ENCODE results near the gene ADGRG6.
"Not testable (repeated sequence)": the region's sequence is repeated elsewhere in the genome, so short reads cannot be mapped to it uniquely, and the experiment has no call there.

DNA sequence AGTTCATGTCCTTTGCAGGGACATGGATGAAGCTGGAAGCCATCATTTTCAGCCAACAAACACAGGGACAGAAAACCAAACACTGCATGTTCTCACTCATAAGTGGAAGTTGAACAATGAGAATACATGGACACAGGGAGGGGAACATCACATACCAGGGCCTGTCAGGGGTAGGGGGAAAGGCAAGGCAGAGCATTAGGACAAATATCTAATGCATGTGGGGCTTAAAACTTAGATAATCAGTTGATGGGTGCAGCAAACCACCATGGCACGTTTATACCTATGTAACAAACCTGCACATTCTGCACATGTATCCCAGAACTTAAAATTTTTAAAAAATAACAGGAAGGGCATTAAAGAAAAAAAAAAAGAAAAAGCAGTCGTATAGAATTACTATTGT, 153.0 kb downstream of the ADGRG6 start:
- not testable (repeated sequence) for TF ChIP-seq POLR2A (IDR thresholded peaks at IDR 0.05; ENCODE audit: low read length); GATA1 (IDR thresholded peaks at IDR 0.05; ENCODE audit: low read depth, low read length)
